T-helper 2 cell treated with Interferon-gamma antibody and Interleukin-4, amounts not matched to agents 100 ng/mL and 5 ng/mL, for 36 hours (primary cell): ENCODE results near the gene CWC25. TPM values are rescaled to one million over a fixed set of nuclear protein-coding genes. Genes with fewer than 3 reads are reported as not detected.
"Not testable (repeated sequence)": the region's sequence is repeated elsewhere in the genome, so short reads cannot be mapped to it uniquely, and the experiment has no call there.

Experiments used
- intact Hi-C: fragments of 100-400 bp; cut with micrococcal nuclease; formaldehyde crosslinking; loops from one replicate; pipeline ENCODE4 v1.15.1; 2023
- total RNA-seq: library from RNA; stranded (reverse); gene quantifications from 2 replicates; pipeline ENCODE4 v1.2.3, GENCODE V29; 2022

The CWC25 gene
- total RNA-seq, 1 donor from 2014 or later = 29.8 TPM

GRCh38 chr17:38790148-38790707 is 34.9 kb downstream of the CWC25 start:
- intact Hi-C loops = not testable (repeated sequence)

GRCh38 chr17:38789185-38789584 is 35.9 kb downstream of the CWC25 start:
- intact Hi-C loops = no loop called here

GRCh38 chr17:38787999-38788398 is 37.1 kb downstream of the CWC25 start:
- intact Hi-C loops = not testable (repeated sequence)

GRCh38 chr17:38786372-38786771 is 38.7 kb downstream of the CWC25 start:
- intact Hi-C loops = no loop called here

- intact Hi-C loops = no loop called here
Observed at GRCh38 chr17:38783227-38783626, 41.9 kb downstream of the CWC25 start.

- intact Hi-C loops = no loop called here
Observed at GRCh38 chr17:38779965-38780752, 45.0 kb downstream of the CWC25 start.

GRCh38 chr17:38777641-38778250 is 47.4 kb downstream of the CWC25 start:
- intact Hi-C loops = no loop called here

GRCh38 chr17:38773258-38773657 is 51.9 kb downstream of the CWC25 start:
- intact Hi-C loops = no loop called here

- intact Hi-C loops = no loop called here
Observed at GRCh38 chr17:38768417-38768816, 56.7 kb downstream of the CWC25 start.

- intact Hi-C loops = no loop called here
Observed at GRCh38 chr17:38766341-38766740, 58.8 kb downstream of the CWC25 start.

- intact Hi-C loops = no loop called here
Observed at GRCh38 chr17:38762231-38762630, 62.9 kb downstream of the CWC25 start.

- intact Hi-C loops = no loop called here
Observed at GRCh38 chr17:38761612-38762011, 63.5 kb downstream of the CWC25 start.

GRCh38 chr17:38753071-38753506 is 72.0 kb downstream of the CWC25 start:
- intact Hi-C loops = loop anchor here (2.0 to 5.0 kb wide), 4 partner anchors 24 to 699 kb away; partner anchors contain the start of genes CWC25 and MED1

- intact Hi-C loops = loop anchor here (1.0 to 5.0 kb wide), 7 partner anchors 24 to 700 kb away; partner anchors contain the start of genes CWC25, MED1 and PIP4K2B
Observed at GRCh38 chr17:38752308-38753070, 72.6 kb downstream of the CWC25 start, which contains the start of gene PSMB3. Gene PSMB3, plus strand, starts transcription at chr17:38752741. Its CDS starts 86 bp downstream, at chr17:38752827.

- intact Hi-C loops = loop anchor here (1.0 to 5.0 kb wide), 9 partner anchors 23 to 700 kb away; partner anchors contain the start of genes CWC25, MED1 and PIP4K2B
Observed at GRCh38 chr17:38751808-38752307, 73.3 kb downstream of the CWC25 start.

- intact Hi-C loops = loop anchor here (1.0 to 5.0 kb wide), 4 partner anchors 76 to 701 kb away; partner anchors contain the start of gene MED1
Observed at GRCh38 chr17:38751144-38751807, 73.8 kb downstream of the CWC25 start.
